ENCODE measurements around the gene BIRC6. TPM values are rescaled to one million over a fixed set of nuclear protein-coding genes. Genes with fewer than 3 reads are reported as not detected.

The BIRC6 gene
- total RNA-seq, 1 experiment from 2014 or later = 96.7 TPM

DNA sequence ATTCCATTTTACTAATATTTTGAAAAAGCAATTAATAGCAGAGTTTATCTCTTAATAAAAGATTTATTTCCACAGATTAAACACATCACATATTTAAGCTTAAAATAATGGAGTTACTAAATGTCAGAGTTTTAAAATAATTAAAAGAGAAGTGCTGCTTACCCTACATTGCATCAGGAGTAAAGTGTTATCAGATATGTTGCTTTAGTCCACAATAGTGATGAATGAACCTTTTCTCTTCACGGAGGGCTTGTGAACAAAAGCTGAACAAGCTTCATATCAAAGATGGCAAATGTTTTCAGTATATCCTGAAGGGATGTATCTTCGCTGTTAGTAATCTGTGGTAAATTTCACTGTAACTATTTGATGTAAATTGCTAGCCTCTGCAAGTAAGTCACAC is 201.7 kb downstream of the BIRC6 start:
- H3K27me3 Mint-ChIP-seq (ENCODE audit: insufficient read depth, unreplicated experiment) = no peaks in the 10 kb centered on the region
- Histone ChIP-seq H3K36me3 (ENCODE audit: control insufficient read depth, insufficient read depth, low read length) (no peaks in the 10 kb centered on the region; the same call in 1 of the 2 replicates), H3K9me3 (no peaks in the 10 kb centered on the region), H3K4me1 (no peaks in the 10 kb centered on the region), H3K27me3 (replicated peaks; ENCODE audit: control insufficient read depth, insufficient read depth, low read length) (no peaks in the 10 kb centered on the region), H3K4me3 (ENCODE audit: low read depth, low read length) (no peak overlapping the region)
- ChIA-PET POLR2A (no interaction called here), CTCF (no interaction called here)
- no peak for DNase-seq
- H3K4me3 Mint-ChIP-seq (ENCODE audit: unreplicated experiment) = no peak overlapping the region
- H3K9me3 Mint-ChIP-seq (ENCODE audit: unreplicated experiment) = no peaks in the 10 kb centered on the region
- intact Hi-C loops (cut with micrococcal nuclease; ENCODE audit: unreplicated experiment) = loop anchor here (10.0 kb wide), 1 partner anchor 826 kb away; no protein-coding TSS in a partner anchor
- peaks cover 29% of the 10 kb centered on the region for H3K36me3 Mint-ChIP-seq (ENCODE audit: insufficient read depth, unreplicated experiment)
- no peaks in the 10 kb centered on the region for H3K4me1 Mint-ChIP-seq (ENCODE audit: low read depth, unreplicated experiment)
- BruUV-seq (replicated peaks) = no TSS peak
- TF ChIP-seq, protein P1, sequence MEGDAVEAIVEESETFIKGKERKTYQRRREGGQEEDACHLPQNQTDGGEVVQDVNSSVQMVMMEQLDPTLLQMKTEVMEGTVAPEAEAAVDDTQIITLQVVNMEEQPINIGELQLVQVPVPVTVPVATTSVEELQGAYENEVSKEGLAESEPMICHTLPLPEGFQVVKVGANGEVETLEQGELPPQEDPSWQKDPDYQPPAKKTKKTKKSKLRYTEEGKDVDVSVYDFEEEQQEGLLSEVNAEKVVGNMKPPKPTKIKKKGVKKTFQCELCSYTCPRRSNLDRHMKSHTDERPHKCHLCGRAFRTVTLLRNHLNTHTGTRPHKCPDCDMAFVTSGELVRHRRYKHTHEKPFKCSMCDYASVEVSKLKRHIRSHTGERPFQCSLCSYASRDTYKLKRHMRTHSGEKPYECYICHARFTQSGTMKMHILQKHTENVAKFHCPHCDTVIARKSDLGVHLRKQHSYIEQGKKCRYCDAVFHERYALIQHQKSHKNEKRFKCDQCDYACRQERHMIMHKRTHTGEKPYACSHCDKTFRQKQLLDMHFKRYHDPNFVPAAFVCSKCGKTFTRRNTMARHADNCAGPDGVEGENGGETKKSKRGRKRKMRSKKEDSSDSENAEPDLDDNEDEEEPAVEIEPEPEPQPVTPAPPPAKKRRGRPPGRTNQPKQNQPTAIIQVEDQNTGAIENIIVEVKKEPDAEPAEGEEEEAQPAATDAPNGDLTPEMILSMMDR (IDR thresholded peaks at IDR 0.05; ENCODE audit: insufficient read depth in 1 of 2, low read depth in 1 of 2, low read length in 1 of 2, severe bottlenecking in 1 of 2, unreplicated experiment in 1 of 2) = no peak
- no peak overlapping the region for H3K27ac Mint-ChIP-seq (ENCODE audit: unreplicated experiment)

DNA sequence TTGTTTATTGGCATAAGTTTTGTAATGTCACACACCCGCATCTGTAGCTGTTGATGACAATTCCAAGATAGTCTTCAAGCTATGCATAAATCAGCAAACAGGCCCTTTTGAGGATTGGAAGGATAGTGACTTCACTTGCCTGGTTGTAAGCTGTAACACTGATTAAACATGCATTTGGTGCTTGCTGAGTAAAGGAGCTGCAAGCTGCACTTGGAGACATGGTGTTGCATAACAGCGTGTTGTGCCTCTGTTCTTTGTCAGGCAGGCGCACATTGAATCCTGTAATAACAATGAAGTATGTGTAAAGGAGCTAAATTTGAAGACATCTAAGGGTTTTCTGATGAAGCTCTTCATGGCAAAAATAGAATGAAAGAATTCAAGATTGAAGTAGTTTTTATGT is 202.3 kb downstream of the BIRC6 start:
- no peaks in the 10 kb centered on the region for H3K27me3 ChIP-seq (replicated peaks; ENCODE audit: control insufficient read depth, insufficient read depth, low read length)
- H3K27me3 Mint-ChIP-seq (ENCODE audit: insufficient read depth, unreplicated experiment) = no peaks in the 10 kb centered on the region
- intact Hi-C loops (cut with micrococcal nuclease; ENCODE audit: unreplicated experiment) = loop anchor here (10.0 kb wide), 1 partner anchor 826 kb away; no protein-coding TSS in a partner anchor
- no peak overlapping the region for H3K4me3 ChIP-seq (ENCODE audit: low read depth, low read length)
- BruUV-seq (replicated peaks) = no TSS peak
- CTCF ChIA-PET = interaction anchor here (0.7 kb wide), 1 partner anchor 882 kb away, joined by 3 read pairs; no protein-coding TSS in a partner anchor
- H3K36me3 Mint-ChIP-seq (ENCODE audit: insufficient read depth, unreplicated experiment) = peaks cover 34% of the 10 kb centered on the region
- no peaks in the 10 kb centered on the region; the same call in 1 of the 2 replicates for H3K36me3 ChIP-seq (ENCODE audit: control insufficient read depth, insufficient read depth, low read length)
- H3K4me1 ChIP-seq = no peaks in the 10 kb centered on the region
- POLR2A ChIA-PET = no interaction called here
- H3K4me1 Mint-ChIP-seq (ENCODE audit: low read depth, unreplicated experiment) = no peaks in the 10 kb centered on the region
- no peaks in the 10 kb centered on the region for H3K9me3 ChIP-seq
- TF ChIP-seq, protein P1 (IDR thresholded peaks at IDR 0.05; ENCODE audit: insufficient read depth in 1 of 2, low read depth in 1 of 2, low read length in 1 of 2, severe bottlenecking in 1 of 2, unreplicated experiment in 1 of 2) = no peak
- H3K4me3 Mint-ChIP-seq (ENCODE audit: unreplicated experiment) = no peak overlapping the region
- H3K27ac Mint-ChIP-seq (ENCODE audit: unreplicated experiment) = no peak overlapping the region
- DNase-seq = no peak
- H3K9me3 Mint-ChIP-seq (ENCODE audit: unreplicated experiment) = peaks cover 4% of the 10 kb centered on the region

DNA sequence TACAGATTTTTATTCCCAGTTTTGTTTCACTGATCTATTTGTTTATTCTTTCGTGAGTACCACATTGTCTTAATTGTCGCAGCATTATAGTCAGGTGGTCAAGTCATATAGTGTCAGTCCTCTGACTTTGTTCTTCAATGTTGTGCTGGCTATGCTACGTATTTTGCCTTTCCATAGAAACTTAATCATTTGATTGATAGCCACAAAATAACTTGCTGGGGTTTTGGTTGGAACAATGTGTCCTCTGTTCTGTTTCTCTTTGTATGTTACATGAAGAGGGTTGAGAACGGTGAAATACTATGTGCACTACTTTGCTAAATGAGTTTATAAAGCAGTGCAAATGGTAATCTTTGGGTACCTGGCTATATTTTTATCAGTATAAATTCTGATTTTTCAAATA is 206.1 kb downstream of the BIRC6 start:
- peaks cover 22% of the 10 kb centered on the region for H3K9me3 ChIP-seq
- no peak for DNase-seq
- CTCF ChIA-PET = no interaction called here
- POLR2A ChIA-PET = no interaction called here
- Mint-ChIP-seq H3K9me3 (ENCODE audit: unreplicated experiment) (peaks cover 21% of the 10 kb centered on the region), H3K4me1 (ENCODE audit: low read depth, unreplicated experiment) (no peaks in the 10 kb centered on the region), H3K27me3 (ENCODE audit: insufficient read depth, unreplicated experiment) (no peaks in the 10 kb centered on the region), H3K36me3 (ENCODE audit: insufficient read depth, unreplicated experiment) (peaks cover 58% of the 10 kb centered on the region), H3K27ac (ENCODE audit: unreplicated experiment) (no peak overlapping the region), H3K4me3 (ENCODE audit: unreplicated experiment) (no peak overlapping the region)
- BruUV-seq (replicated peaks) = no TSS peak
- H3K4me3 ChIP-seq (ENCODE audit: low read depth, low read length) = no peak overlapping the region
- no peaks in the 10 kb centered on the region for H3K4me1 ChIP-seq
- intact Hi-C loops (cut with micrococcal nuclease; ENCODE audit: unreplicated experiment) = no loop called here
- TF ChIP-seq, protein P1 (IDR thresholded peaks at IDR 0.05; ENCODE audit: insufficient read depth in 1 of 2, low read depth in 1 of 2, low read length in 1 of 2, severe bottlenecking in 1 of 2, unreplicated experiment in 1 of 2) = no peak
- peaks cover 2% of the 10 kb centered on the region; the same call in 1 of the 2 replicates for H3K36me3 ChIP-seq (ENCODE audit: control insufficient read depth, insufficient read depth, low read length)
- H3K27me3 ChIP-seq (replicated peaks; ENCODE audit: control insufficient read depth, insufficient read depth, low read length) = no peaks in the 10 kb centered on the region

All from Caco-2 (cell line).